ENCODE data around the gene FNDC3A. TPM values are rescaled to one million over a fixed set of nuclear protein-coding genes. Genes with fewer than 3 reads are reported as not detected.

Gene FNDC3A
- total RNA-seq, 1 experiment from 2014 or later: 24.3 TPM

DNA sequence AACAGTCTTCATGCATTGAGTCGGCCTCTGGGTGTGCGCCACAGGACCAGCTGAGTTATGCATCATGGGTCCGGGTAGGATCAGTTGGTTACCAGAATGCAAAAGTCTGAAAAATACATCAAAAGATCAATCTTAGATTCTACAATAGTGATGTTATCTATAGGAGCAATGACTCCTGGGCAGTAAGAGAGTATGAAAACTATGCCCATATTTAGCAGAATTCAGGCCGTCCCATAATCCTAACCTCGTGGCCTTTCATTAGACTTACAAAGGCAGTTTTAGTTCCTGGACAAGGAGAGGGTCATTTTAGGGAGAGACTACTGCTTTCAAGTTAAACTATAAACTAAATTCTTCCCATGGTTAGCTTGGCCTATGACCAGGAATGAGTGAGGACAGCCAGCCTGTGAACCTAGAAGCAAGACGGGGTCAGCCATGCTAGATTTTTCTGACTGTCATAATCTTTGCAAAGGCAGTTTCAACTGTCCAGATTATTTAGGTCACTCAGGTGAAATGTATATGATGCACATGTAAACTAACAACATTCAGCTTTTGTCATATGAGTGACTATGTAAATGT is 260.2 kb downstream of the FNDC3A start:
- Histone ChIP-seq H3K9me3 (ENCODE audit: control insufficient read depth, insufficient read depth, low read depth, low read length) (no peaks in the 10 kb centered on the region), H3K4me3 (ENCODE audit: low read depth in 2 of 2, low read length in 2 of 2) (no peak overlapping the region), H3K4me1 (ENCODE audit: control insufficient read depth, insufficient read depth, low read length) (no peaks in the 10 kb centered on the region), H3K36me3 (ENCODE audit: control insufficient read depth, insufficient read depth, low read length) (no peaks in the 10 kb centered on the region), H3K27ac (ENCODE audit: low read length) (no peak overlapping the region), H3K27me3 (ENCODE audit: control insufficient read depth, insufficient read depth, low read length) (no peaks in the 10 kb centered on the region)
- no peak for TF ChIP-seq SIN3A (IDR thresholded peaks at IDR 0.05; ENCODE audit: borderline replicate concordance, insufficient read depth, low read depth, low read length)
- TF ChIP-seq TCF7L2 (IDR thresholded peaks at IDR 0.05; ENCODE audit: low read depth, low read length): no peak
- TF ChIP-seq POLR2AphosphoS5 (IDR thresholded peaks at IDR 0.05; ENCODE audit: low read depth, low read length): no peak
- TF ChIP-seq, protein P1, sequence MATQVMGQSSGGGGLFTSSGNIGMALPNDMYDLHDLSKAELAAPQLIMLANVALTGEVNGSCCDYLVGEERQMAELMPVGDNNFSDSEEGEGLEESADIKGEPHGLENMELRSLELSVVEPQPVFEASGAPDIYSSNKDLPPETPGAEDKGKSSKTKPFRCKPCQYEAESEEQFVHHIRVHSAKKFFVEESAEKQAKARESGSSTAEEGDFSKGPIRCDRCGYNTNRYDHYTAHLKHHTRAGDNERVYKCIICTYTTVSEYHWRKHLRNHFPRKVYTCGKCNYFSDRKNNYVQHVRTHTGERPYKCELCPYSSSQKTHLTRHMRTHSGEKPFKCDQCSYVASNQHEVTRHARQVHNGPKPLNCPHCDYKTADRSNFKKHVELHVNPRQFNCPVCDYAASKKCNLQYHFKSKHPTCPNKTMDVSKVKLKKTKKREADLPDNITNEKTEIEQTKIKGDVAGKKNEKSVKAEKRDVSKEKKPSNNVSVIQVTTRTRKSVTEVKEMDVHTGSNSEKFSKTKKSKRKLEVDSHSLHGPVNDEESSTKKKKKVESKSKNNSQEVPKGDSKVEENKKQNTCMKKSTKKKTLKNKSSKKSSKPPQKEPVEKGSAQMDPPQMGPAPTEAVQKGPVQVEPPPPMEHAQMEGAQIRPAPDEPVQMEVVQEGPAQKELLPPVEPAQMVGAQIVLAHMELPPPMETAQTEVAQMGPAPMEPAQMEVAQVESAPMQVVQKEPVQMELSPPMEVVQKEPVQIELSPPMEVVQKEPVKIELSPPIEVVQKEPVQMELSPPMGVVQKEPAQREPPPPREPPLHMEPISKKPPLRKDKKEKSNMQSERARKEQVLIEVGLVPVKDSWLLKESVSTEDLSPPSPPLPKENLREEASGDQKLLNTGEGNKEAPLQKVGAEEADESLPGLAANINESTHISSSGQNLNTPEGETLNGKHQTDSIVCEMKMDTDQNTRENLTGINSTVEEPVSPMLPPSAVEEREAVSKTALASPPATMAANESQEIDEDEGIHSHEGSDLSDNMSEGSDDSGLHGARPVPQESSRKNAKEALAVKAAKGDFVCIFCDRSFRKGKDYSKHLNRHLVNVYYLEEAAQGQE (IDR thresholded peaks at IDR 0.05; ENCODE audit: insufficient read depth in 1 of 2, low read depth in 2 of 2, low read length in 1 of 2): no peak
- TF ChIP-seq, protein P2, sequence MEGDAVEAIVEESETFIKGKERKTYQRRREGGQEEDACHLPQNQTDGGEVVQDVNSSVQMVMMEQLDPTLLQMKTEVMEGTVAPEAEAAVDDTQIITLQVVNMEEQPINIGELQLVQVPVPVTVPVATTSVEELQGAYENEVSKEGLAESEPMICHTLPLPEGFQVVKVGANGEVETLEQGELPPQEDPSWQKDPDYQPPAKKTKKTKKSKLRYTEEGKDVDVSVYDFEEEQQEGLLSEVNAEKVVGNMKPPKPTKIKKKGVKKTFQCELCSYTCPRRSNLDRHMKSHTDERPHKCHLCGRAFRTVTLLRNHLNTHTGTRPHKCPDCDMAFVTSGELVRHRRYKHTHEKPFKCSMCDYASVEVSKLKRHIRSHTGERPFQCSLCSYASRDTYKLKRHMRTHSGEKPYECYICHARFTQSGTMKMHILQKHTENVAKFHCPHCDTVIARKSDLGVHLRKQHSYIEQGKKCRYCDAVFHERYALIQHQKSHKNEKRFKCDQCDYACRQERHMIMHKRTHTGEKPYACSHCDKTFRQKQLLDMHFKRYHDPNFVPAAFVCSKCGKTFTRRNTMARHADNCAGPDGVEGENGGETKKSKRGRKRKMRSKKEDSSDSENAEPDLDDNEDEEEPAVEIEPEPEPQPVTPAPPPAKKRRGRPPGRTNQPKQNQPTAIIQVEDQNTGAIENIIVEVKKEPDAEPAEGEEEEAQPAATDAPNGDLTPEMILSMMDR (IDR thresholded peaks at IDR 0.05): no peak
- BruUV-seq (replicated peaks): no TSS peak
- no peak for ATAC-seq
- ChIA-PET POLR2A (no interaction called here), CTCF (no interaction called here)
- DNase-seq (ENCODE audit: low read depth, low spot score): no peak
- in situ Hi-C loops (cut with HindIII; ENCODE audit: low pct_unique_long_range_greater_than_20kb, low sequenced_read_pairs): no loop called here
- intact Hi-C loops (cut with micrococcal nuclease; ENCODE audit: unreplicated experiment): no loop called here

DNA sequence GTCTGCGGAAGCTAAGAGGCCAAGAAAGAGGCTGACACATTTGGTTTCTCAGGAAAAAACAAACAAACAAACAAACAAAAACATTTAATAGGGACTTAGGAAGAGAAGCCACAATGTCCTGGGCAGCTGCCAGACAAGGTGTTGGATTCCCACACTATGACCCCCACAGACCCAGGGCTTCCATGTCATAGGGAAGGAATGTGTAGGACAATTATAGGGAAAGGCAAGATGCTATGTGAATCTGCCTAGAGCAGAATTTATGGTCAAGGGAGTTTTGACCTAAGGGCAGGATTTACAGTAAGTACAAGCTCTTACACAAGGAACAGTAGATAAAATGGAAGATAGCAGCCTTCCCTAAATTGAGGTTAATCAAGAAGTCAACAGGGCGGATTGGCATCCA is 262.9 kb downstream of the FNDC3A start:
- Histone ChIP-seq H3K4me3 (ENCODE audit: low read depth in 2 of 2, low read length in 2 of 2) (no peak overlapping the region), H3K9me3 (ENCODE audit: control insufficient read depth, insufficient read depth, low read depth, low read length) (no peaks in the 10 kb centered on the region), H3K27me3 (ENCODE audit: control insufficient read depth, insufficient read depth, low read length) (no peaks in the 10 kb centered on the region), H3K27ac (ENCODE audit: low read length) (no peak overlapping the region), H3K4me1 (ENCODE audit: control insufficient read depth, insufficient read depth, low read length) (no peaks in the 10 kb centered on the region), H3K36me3 (ENCODE audit: control insufficient read depth, insufficient read depth, low read length) (no peaks in the 10 kb centered on the region)
- POLR2A ChIA-PET: no interaction called here
- intact Hi-C loops (cut with micrococcal nuclease; ENCODE audit: unreplicated experiment) (no loop called here), in situ Hi-C loops (cut with HindIII; ENCODE audit: low pct_unique_long_range_greater_than_20kb, low sequenced_read_pairs) (no loop called here)
- ATAC-seq (peak; percentile 91), DNase-seq (ENCODE audit: low read depth, low spot score) (no peak)
- no TSS peak for BruUV-seq (replicated peaks)
- CTCF ChIA-PET: no interaction called here
- TF ChIP-seq, protein P1 (IDR thresholded peaks at IDR 0.05; ENCODE audit: insufficient read depth in 1 of 2, low read depth in 2 of 2, low read length in 1 of 2): no peak
- 0 out of 2 replicates have a peak, but pooled peaks have one; percentile 24 for TF ChIP-seq TCF7L2 (IDR thresholded peaks at IDR 0.05; ENCODE audit: low read depth, low read length)
- TF ChIP-seq SIN3A (IDR thresholded peaks at IDR 0.05; ENCODE audit: borderline replicate concordance, insufficient read depth, low read depth, low read length): no peak
- TF ChIP-seq, protein P2 (IDR thresholded peaks at IDR 0.05): no peak
